Brain pericyte (primary cell): ENCODE results near the gene PEAR1.

ENCODE experiments used
- DNase-seq: peaks from one replicate; pipeline ENCODE4 v3.0.0-alpha.2; 2012; ENCODE audit warnings: low read depth, low spot score

PEAR1 gene

GRCh38 chr1:156893048-156893953 lies at the start of gene PEAR1:
TSS of gene PEAR1 (plus strand) at chr1:156893718. CDS start at chr1:156903927, 10,209 bp downstream.
- no peak for DNase-seq

GRCh38 chr1:156844102-156844501 lies 49.4 kb upstream of the PEAR1 start:
- no peak for DNase-seq

- DNase-seq: no peak
Measured at GRCh38 chr1:156844638-156845037, 48.9 kb upstream of the PEAR1 start.

GRCh38 chr1:156845055-156845952 lies 48.2 kb upstream of the PEAR1 start:
- no peak for DNase-seq

- no peak for DNase-seq
Measured at GRCh38 chr1:156845953-156846545, 47.5 kb upstream of the PEAR1 start.

- DNase-seq: no peak
Measured at GRCh38 chr1:156846643-156847042, 46.9 kb upstream of the PEAR1 start.

- DNase-seq: no peak
Measured at GRCh38 chr1:156847591-156848460, 45.7 kb upstream of the PEAR1 start.

GRCh38 chr1:156848461-156849150 lies 44.9 kb upstream of the PEAR1 start:
- no peak for DNase-seq

GRCh38 chr1:156849151-156849496 lies 44.4 kb upstream of the PEAR1 start:
- DNase-seq: no peak

- DNase-seq: no peak
Measured at GRCh38 chr1:156851779-156852417, 41.6 kb upstream of the PEAR1 start.

GRCh38 chr1:156852418-156852874 lies 41.1 kb upstream of the PEAR1 start:
- peak; percentile 92 for DNase-seq

GRCh38 chr1:156853761-156854160 lies 39.8 kb upstream of the PEAR1 start:
- DNase-seq: no peak

GRCh38 chr1:156854634-156855033 lies 38.9 kb upstream of the PEAR1 start:
- no peak for DNase-seq

GRCh38 chr1:156856282-156856785 lies 37.2 kb upstream of the PEAR1 start:
- DNase-seq: no peak

GRCh38 chr1:156857532-156857931 lies 36.0 kb upstream of the PEAR1 start:
- DNase-seq: no peak

- no peak for DNase-seq
Measured at GRCh38 chr1:156858555-156858956, 35.0 kb upstream of the PEAR1 start.

GRCh38 chr1:156858959-156859522 lies 34.5 kb upstream of the PEAR1 start, which contains the start of gene INSRR:
TSS of gene INSRR (minus strand) at chr1:156859117. CDS start at chr1:156858621, 496 bp downstream.
- no peak for DNase-seq

GRCh38 chr1:156859523-156860112 lies 33.9 kb upstream of the PEAR1 start:
- no peak for DNase-seq

GRCh38 chr1:156860113-156860627 lies 33.3 kb upstream of the PEAR1 start:
- DNase-seq: no peak
